Measurements from ENCODE around the gene JAZF1. TPM values are rescaled to one million over a fixed set of nuclear protein-coding genes. Genes with fewer than 3 reads are reported as not detected.

The JAZF1 gene
- total and polyA plus RNA-seq, 2 of the 4 experiments (the other 2 are of a cell fraction) = 8.4 to 10.5 TPM

DNA sequence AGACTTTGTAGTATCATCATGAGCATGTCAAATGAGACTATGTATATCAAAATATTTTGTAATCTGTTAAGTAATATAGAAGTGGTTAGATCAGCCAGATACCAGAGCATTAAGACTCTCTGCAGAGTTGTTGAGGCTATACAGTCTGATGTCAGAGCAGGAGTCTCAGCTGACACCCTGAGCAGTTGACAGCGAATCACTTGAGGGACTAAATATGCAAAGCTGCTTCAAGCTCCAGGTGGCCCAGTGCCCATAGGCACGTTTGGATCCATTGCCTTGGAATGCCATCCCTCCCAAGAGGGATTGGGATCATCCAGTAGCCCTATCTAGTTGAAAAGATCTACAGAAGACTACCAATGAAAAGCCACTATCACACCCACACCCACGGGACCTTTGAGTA is 230.5 kb downstream of the JAZF1 start:
- intact Hi-C loops (cut with micrococcal nuclease) = no loop called here
- H2BK20ac ChIP-seq (ENCODE audit: low read depth, low read length) = no peak overlapping the region
- H2AFZ ChIP-seq (replicated peaks; ENCODE audit: low read length, poor library complexity) = no peak overlapping the region
- no peak overlapping the region for H4K8ac ChIP-seq (ENCODE audit: low read depth in 2 of 2, low read length in 2 of 2)
- no peak overlapping the region for H3K18ac ChIP-seq (ENCODE audit: low read depth, low read length)
- H3K14ac ChIP-seq (replicated peaks; ENCODE audit: low read depth, low read length) = no peak overlapping the region
- in situ Hi-C loops (cut with MboI; ENCODE audit: low sequenced_read_pairs) = no loop called here
- no peak overlapping the region for H3K9ac ChIP-seq (ENCODE audit: low read depth, low read length)
- no peak overlapping the region for H3K4me3 ChIP-seq (ENCODE audit: insufficient read depth, low read depth, low read length)
- no peak overlapping the region for H4K5ac ChIP-seq (ENCODE audit: low read depth, low read length)
- POLR2A ChIA-PET (ENCODE audit: unreplicated experiment) = no interaction called here
- no peak overlapping the region for H2BK5ac ChIP-seq (ENCODE audit: low read depth, low read length, poor library complexity, severe bottlenecking)
- H2BK15ac ChIP-seq (ENCODE audit: low read depth, low read length) = no peak overlapping the region
- no peak for DNase-seq
- ATAC-seq (ENCODE audit: low read depth) = no peak
- H2AK5ac ChIP-seq (ENCODE audit: low read depth, low read length) = no peak overlapping the region
- no peak overlapping the region for H3K23ac ChIP-seq (ENCODE audit: low read depth, low read length)
- peaks cover 8% of the 10 kb centered on the region; the same call in 1 of the 2 replicates for H3K9me1 ChIP-seq (ENCODE audit: insufficient read depth, low read length)
- WGBS, 2 experiments (ENCODE audit: extremely low coverage in 2 of 2, insufficient read length in 1 of 2) = no CpG with 5 or more reads among the region's 3 CpGs
- no peak overlapping the region for H4K91ac ChIP-seq (ENCODE audit: insufficient read depth, low read depth, low read length)
- no TSS peak for BruUV-seq (replicated peaks)
- H2BK120ac ChIP-seq (ENCODE audit: low read depth, low read length) = no peak overlapping the region
- no peak overlapping the region for H3K4me2 ChIP-seq (ENCODE audit: low read depth, low read length)
- peaks cover 9 to 27% of the 10 kb centered on the region in 2 experiments; a peak in 3 of 4 replicates for H3K79me1 ChIP-seq (ENCODE audit: low read depth in 1 of 2, low read length in 2 of 2)
- H3K4me1 ChIP-seq (ENCODE audit: control insufficient read depth, insufficient read depth, low read length) = no peaks in the 10 kb centered on the region
- no peak overlapping the region for H3K27ac ChIP-seq (ENCODE audit: insufficient read depth, low read length)
- dilution Hi-C loops (cut with HindIII; ENCODE audit: low sequenced_read_pairs, unreplicated experiment) = no loop called here
- H2AK9ac ChIP-seq (replicated peaks; ENCODE audit: low read depth, low read length, poor library complexity) = no peak overlapping the region
- peaks cover 15% of the 10 kb centered on the region; the same call in 1 of the 2 replicates for H4K20me1 ChIP-seq (ENCODE audit: insufficient read depth, low read length)
- no peaks in the 10 kb centered on the region for H3K9me3 ChIP-seq (ENCODE audit: control insufficient read depth, insufficient read depth, low read length)
- H3K56ac ChIP-seq (ENCODE audit: extremely low read depth, insufficient read depth, low read length) = no peak overlapping the region
- TF ChIP-seq POLR2A (IDR thresholded peaks at IDR 0.05; ENCODE audit: low read depth, low read length) (no peak), MAFK (IDR thresholded peaks at IDR 0.05; ENCODE audit: low read depth, low read length) (no peak), RCOR1 (IDR thresholded peaks at IDR 0.05; ENCODE audit: insufficient replicate concordance, low read length) (no peak), CEBPB (IDR thresholded peaks at IDR 0.05; ENCODE audit: low read depth, low read length) (no peak), RAD21 (IDR thresholded peaks at IDR 0.05; ENCODE audit: low read length) (no peak), CHD1 (IDR thresholded peaks at IDR 0.05; ENCODE audit: low read depth, low read length) (no peak), MXI1 (IDR thresholded peaks at IDR 0.05; ENCODE audit: borderline replicate concordance, low read depth, low read length) (no peak), NFE2L2 (IDR thresholded peaks at IDR 0.05; ENCODE audit: low read depth, low read length) (no peak)
- TF ChIP-seq, protein P1, sequence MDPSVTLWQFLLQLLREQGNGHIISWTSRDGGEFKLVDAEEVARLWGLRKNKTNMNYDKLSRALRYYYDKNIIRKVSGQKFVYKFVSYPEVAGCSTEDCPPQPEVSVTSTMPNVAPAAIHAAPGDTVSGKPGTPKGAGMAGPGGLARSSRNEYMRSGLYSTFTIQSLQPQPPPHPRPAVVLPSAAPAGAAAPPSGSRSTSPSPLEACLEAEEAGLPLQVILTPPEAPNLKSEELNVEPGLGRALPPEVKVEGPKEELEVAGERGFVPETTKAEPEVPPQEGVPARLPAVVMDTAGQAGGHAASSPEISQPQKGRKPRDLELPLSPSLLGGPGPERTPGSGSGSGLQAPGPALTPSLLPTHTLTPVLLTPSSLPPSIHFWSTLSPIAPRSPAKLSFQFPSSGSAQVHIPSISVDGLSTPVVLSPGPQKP (IDR thresholded peaks at IDR 0.05; ENCODE audit: borderline replicate concordance, low read depth, low read length) = no peak
- TF ChIP-seq, protein P2, sequence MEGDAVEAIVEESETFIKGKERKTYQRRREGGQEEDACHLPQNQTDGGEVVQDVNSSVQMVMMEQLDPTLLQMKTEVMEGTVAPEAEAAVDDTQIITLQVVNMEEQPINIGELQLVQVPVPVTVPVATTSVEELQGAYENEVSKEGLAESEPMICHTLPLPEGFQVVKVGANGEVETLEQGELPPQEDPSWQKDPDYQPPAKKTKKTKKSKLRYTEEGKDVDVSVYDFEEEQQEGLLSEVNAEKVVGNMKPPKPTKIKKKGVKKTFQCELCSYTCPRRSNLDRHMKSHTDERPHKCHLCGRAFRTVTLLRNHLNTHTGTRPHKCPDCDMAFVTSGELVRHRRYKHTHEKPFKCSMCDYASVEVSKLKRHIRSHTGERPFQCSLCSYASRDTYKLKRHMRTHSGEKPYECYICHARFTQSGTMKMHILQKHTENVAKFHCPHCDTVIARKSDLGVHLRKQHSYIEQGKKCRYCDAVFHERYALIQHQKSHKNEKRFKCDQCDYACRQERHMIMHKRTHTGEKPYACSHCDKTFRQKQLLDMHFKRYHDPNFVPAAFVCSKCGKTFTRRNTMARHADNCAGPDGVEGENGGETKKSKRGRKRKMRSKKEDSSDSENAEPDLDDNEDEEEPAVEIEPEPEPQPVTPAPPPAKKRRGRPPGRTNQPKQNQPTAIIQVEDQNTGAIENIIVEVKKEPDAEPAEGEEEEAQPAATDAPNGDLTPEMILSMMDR (conservative IDR thresholded peaks at IDR 0.05; ENCODE audit: low read depth, low read length) = no peak
- TF ChIP-seq, protein P3, sequence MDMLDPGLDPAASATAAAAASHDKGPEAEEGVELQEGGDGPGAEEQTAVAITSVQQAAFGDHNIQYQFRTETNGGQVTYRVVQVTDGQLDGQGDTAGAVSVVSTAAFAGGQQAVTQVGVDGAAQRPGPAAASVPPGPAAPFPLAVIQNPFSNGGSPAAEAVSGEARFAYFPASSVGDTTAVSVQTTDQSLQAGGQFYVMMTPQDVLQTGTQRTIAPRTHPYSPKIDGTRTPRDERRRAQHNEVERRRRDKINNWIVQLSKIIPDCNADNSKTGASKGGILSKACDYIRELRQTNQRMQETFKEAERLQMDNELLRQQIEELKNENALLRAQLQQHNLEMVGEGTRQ (IDR thresholded peaks at IDR 0.05; ENCODE audit: low read depth, low read length) = no peak
- CTCF ChIA-PET = interaction anchor here (0.5 to 0.6 kb wide), 2 partner anchors 151 to 765 kb away, joined by 3 read pairs; partner anchors contain the start of gene HOXA11
- no peak overlapping the region for H3K4ac ChIP-seq (ENCODE audit: low read depth, low read length)
- no peaks in the 10 kb centered on the region for H3K27me3 ChIP-seq (ENCODE audit: control insufficient read depth, insufficient read depth, low read length)
- H3K36me3 ChIP-seq (ENCODE audit: control insufficient read depth, insufficient read depth, low read length) = no peaks in the 10 kb centered on the region; the same call in 1 of the 2 replicates

Measured in IMR-90 (cell line).